Mesangial cell (primary cell): Measurements from ENCODE around the gene DEFB132. TPM values are rescaled to one million over a fixed set of nuclear protein-coding genes. Genes with fewer than 3 reads are reported as not detected.

ENCODE experiments used
- total RNA-seq: library from RNA; depleted of rRNA; stranded (reverse); fragments of >200 nt; gene quantifications from 2 replicates; pipeline ENCODE4 v1.2.3, GENCODE V29; 2015

DEFB132 gene
- total RNA-seq: not detected in 2 replicates

GRCh38 chr20:257419-257818, at the start of gene DEFB132:
DEFB132 (plus strand) TSS chr20:257724; CDS start chr20:257779, 55 bp downstream.

DNA sequence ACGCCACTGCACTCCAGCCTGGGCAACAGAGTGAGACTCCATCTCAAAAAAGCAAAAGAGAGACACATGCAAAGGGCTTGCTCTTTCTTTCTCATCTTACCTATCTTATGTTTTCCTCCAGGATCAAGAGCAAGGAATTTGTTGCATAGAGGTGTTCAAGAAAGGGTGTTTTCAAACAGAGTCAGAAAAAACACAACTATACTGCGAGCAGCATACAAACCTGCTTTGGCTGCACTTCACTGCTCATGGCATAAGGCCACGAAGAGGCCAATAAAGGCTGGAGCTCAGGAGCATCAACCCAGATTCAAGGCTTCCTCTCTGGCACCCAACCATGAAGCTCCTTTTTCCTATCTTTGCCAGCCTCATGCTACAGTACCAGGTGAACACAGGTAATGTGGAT, 30.6 kb upstream of the DEFB132 start, which contains the start of gene DEFB129:
DEFB129 (plus strand) TSS at position 301 of the 400 bp plus-strand sequence; CDS start at position 332, 31 bp downstream.

GRCh38 chr20:290084-290831, 32.7 kb downstream of the DEFB132 start, which contains the start of gene C20orf96:
C20orf96 (minus strand) TSS chr20:290750; CDS start chr20:290610, 140 bp downstream.

GRCh38 chr20:297098-297924, 39.8 kb downstream of the DEFB132 start, which contains the start of gene ZCCHC3:
ZCCHC3 (plus strand) TSS chr20:297570; CDS start chr20:297587, 17 bp downstream.

Other genes with a start within 250 kb of the DEFB132 start
- not detected in 2 replicates for gene DEFB125, start 170.1 kb upstream of the DEFB132 start, total RNA-seq
- not detected in 2 replicates for gene DEFB126, start 115.1 kb upstream of the DEFB132 start, total RNA-seq
- not detected in 2 replicates for gene DEFB127, start 100.3 kb upstream of the DEFB132 start, total RNA-seq
- gene DEFB128, start 68.0 kb upstream of the DEFB132 start, total RNA-seq: not detected in 2 replicates
- gene DEFB129, start 30.5 kb upstream of the DEFB132 start, total RNA-seq: not detected in 2 replicates
- gene C20orf96, start 33.0 kb downstream of the DEFB132 start, total RNA-seq: 2.3 and 6.0 TPM in 2 replicates
- gene ZCCHC3, start 39.8 kb downstream of the DEFB132 start, total RNA-seq: 11.4 and 17.1 TPM in 2 replicates
- 11.2 and 23.3 TPM in 2 replicates for gene SOX12, start 67.8 kb downstream of the DEFB132 start, total RNA-seq
- 106 and 114 TPM in 2 replicates for gene NRSN2, start 89.4 kb downstream of the DEFB132 start, total RNA-seq
- 133 and 137 TPM in 2 replicates for gene TRIB3, start 123.0 kb downstream of the DEFB132 start, total RNA-seq
- 138 and 152 TPM in 2 replicates for gene RBCK1, start 150.6 kb downstream of the DEFB132 start, total RNA-seq
- gene TBC1D20, start 204.8 kb downstream of the DEFB132 start, total RNA-seq: 25.1 and 27.0 TPM in 2 replicates